ENCODE data around the gene SUCLG2. TPM values are rescaled to one million over a fixed set of nuclear protein-coding genes. Genes with fewer than 3 reads are reported as not detected.

The SUCLG2 gene
- total RNA-seq, 1 experiment from 2014 or later: 53.5 TPM

- no TSS peak for BruUV-seq (replicated peaks)
- TF ChIP-seq CTCF (IDR thresholded peaks at IDR 0.05; ENCODE audit: insufficient read depth in 1 of 2, low read depth in 1 of 2, low read length in 1 of 2, severe bottlenecking in 1 of 2, unreplicated experiment in 1 of 2): no peak
- Mint-ChIP-seq H3K27me3 (ENCODE audit: insufficient read depth, unreplicated experiment) (no peaks in the 10 kb centered on the region), H3K4me3 (ENCODE audit: unreplicated experiment) (no peak overlapping the region), H3K27ac (ENCODE audit: unreplicated experiment) (no peak overlapping the region), H3K9me3 (ENCODE audit: unreplicated experiment) (no peaks in the 10 kb centered on the region), H3K4me1 (ENCODE audit: low read depth, unreplicated experiment) (peaks cover 9% of the 10 kb centered on the region), H3K36me3 (ENCODE audit: insufficient read depth, unreplicated experiment) (peaks cover 7% of the 10 kb centered on the region)
- Histone ChIP-seq H3K9me3 (no peaks in the 10 kb centered on the region), H3K27me3 (replicated peaks; ENCODE audit: control insufficient read depth, insufficient read depth, low read length) (no peaks in the 10 kb centered on the region), H3K4me1 (peaks cover under 1% of the 10 kb centered on the region; the same call in 1 of the 2 replicates), H3K36me3 (ENCODE audit: control insufficient read depth, insufficient read depth, low read length) (no peaks in the 10 kb centered on the region), H3K4me3 (ENCODE audit: low read depth, low read length) (no peak overlapping the region)
- POLR2A ChIA-PET: no interaction called here
- DNase-seq: no peak
- intact Hi-C loops (cut with micrococcal nuclease; ENCODE audit: unreplicated experiment): no loop called here
- CTCF ChIA-PET: no interaction called here
These were observed 54.6 kb downstream of the SUCLG2 start for GRCh38 chr3:67599821-67600220.

- Mint-ChIP-seq H3K4me3 (ENCODE audit: unreplicated experiment) (no peak overlapping the region), H3K9me3 (ENCODE audit: unreplicated experiment) (no peaks in the 10 kb centered on the region), H3K4me1 (ENCODE audit: low read depth, unreplicated experiment) (peaks cover under 1% of the 10 kb centered on the region), H3K36me3 (ENCODE audit: insufficient read depth, unreplicated experiment) (peaks cover 7% of the 10 kb centered on the region), H3K27me3 (ENCODE audit: insufficient read depth, unreplicated experiment) (no peaks in the 10 kb centered on the region), H3K27ac (ENCODE audit: unreplicated experiment) (no peak overlapping the region)
- intact Hi-C loops (cut with micrococcal nuclease; ENCODE audit: unreplicated experiment): no loop called here
- no peak for TF ChIP-seq CTCF (IDR thresholded peaks at IDR 0.05; ENCODE audit: insufficient read depth in 1 of 2, low read depth in 1 of 2, low read length in 1 of 2, severe bottlenecking in 1 of 2, unreplicated experiment in 1 of 2)
- Histone ChIP-seq H3K9me3 (no peaks in the 10 kb centered on the region), H3K36me3 (ENCODE audit: control insufficient read depth, insufficient read depth, low read length) (no peaks in the 10 kb centered on the region), H3K27me3 (replicated peaks; ENCODE audit: control insufficient read depth, insufficient read depth, low read length) (no peaks in the 10 kb centered on the region), H3K4me1 (no peaks in the 10 kb centered on the region), H3K4me3 (ENCODE audit: low read depth, low read length) (no peak overlapping the region)
- BruUV-seq (replicated peaks): no TSS peak
- no peak for DNase-seq
- ChIA-PET CTCF (no interaction called here), POLR2A (no interaction called here)
These were observed 55.4 kb downstream of the SUCLG2 start for GRCh38 chr3:67598814-67599556.

- no peak overlapping the region for H3K27ac Mint-ChIP-seq (ENCODE audit: unreplicated experiment)
- Histone ChIP-seq H3K4me3 (ENCODE audit: low read depth, low read length) (no peak overlapping the region), H3K9me3 (no peaks in the 10 kb centered on the region), H3K36me3 (ENCODE audit: control insufficient read depth, insufficient read depth, low read length) (no peaks in the 10 kb centered on the region), H3K27me3 (replicated peaks; ENCODE audit: control insufficient read depth, insufficient read depth, low read length) (no peaks in the 10 kb centered on the region), H3K4me1 (no peaks in the 10 kb centered on the region)
- ChIA-PET CTCF (no interaction called here), POLR2A (no interaction called here)
- H3K4me3 Mint-ChIP-seq (ENCODE audit: unreplicated experiment): no peak overlapping the region
- no peaks in the 10 kb centered on the region for H3K4me1 Mint-ChIP-seq (ENCODE audit: low read depth, unreplicated experiment)
- no peaks in the 10 kb centered on the region for H3K27me3 Mint-ChIP-seq (ENCODE audit: insufficient read depth, unreplicated experiment)
- no peaks in the 10 kb centered on the region for H3K9me3 Mint-ChIP-seq (ENCODE audit: unreplicated experiment)
- intact Hi-C loops (cut with micrococcal nuclease; ENCODE audit: unreplicated experiment): no loop called here
- peaks cover 7% of the 10 kb centered on the region for H3K36me3 Mint-ChIP-seq (ENCODE audit: insufficient read depth, unreplicated experiment)
- BruUV-seq (replicated peaks): no TSS peak
- DNase-seq: no peak
- no peak for TF ChIP-seq CTCF (IDR thresholded peaks at IDR 0.05; ENCODE audit: insufficient read depth in 1 of 2, low read depth in 1 of 2, low read length in 1 of 2, severe bottlenecking in 1 of 2, unreplicated experiment in 1 of 2)
These were observed 59.0 kb downstream of the SUCLG2 start for GRCh38 chr3:67595424-67595823.

All from Caco-2 (cell line).